Measurements from ENCODE around the gene WDR37. TPM values are rescaled to one million over a fixed set of nuclear protein-coding genes. Genes with fewer than 3 reads are reported as not detected.

The WDR37 gene
- total RNA-seq, 1 experiment from 2014 or later, result 20.6 TPM

- peaks cover 4% of the 10 kb centered on the region for H3K36me3 ChIP-seq (ENCODE audit: control insufficient read depth, insufficient read depth, low read length)
Observed at GRCh38 chr10:1040133-1040532, 16.1 kb upstream of the WDR37 start.

GRCh38 chr10:1041514-1041913 is 14.7 kb upstream of the WDR37 start:
- Mint-ChIP-seq H3K9me3 (ENCODE audit: unreplicated experiment) (no peaks in the 10 kb centered on the region), H3K27ac (ENCODE audit: unreplicated experiment) (no peak overlapping the region), H3K4me1 (ENCODE audit: low read depth, unreplicated experiment) (peaks cover 26% of the 10 kb centered on the region), H3K4me3 (ENCODE audit: unreplicated experiment) (no peak overlapping the region), H3K27me3 (ENCODE audit: insufficient read depth, unreplicated experiment) (no peaks in the 10 kb centered on the region), H3K36me3 (ENCODE audit: insufficient read depth, unreplicated experiment) (peaks cover 82% of the 10 kb centered on the region)
- intact Hi-C loops (cut with micrococcal nuclease; ENCODE audit: unreplicated experiment), result no loop called here
- ChIA-PET POLR2A (interaction anchor here (0.7 to 1.0 kb wide), 2 partner anchors 34 to 126 kb away, joined by 4 to 6 read pairs; no protein-coding TSS in a partner anchor), CTCF (no interaction called here)
- DNase-seq, result no peak
- Histone ChIP-seq H3K27me3 (replicated peaks; ENCODE audit: control insufficient read depth, insufficient read depth, low read length) (no peaks in the 10 kb centered on the region), H3K4me1 (peaks cover 9% of the 10 kb centered on the region), H3K36me3 (ENCODE audit: control insufficient read depth, insufficient read depth, low read length) (peaks cover 4% of the 10 kb centered on the region), H3K4me3 (ENCODE audit: low read depth, low read length) (no peak overlapping the region), H3K9me3 (no peaks in the 10 kb centered on the region)
- BruUV-seq (replicated peaks), result no TSS peak
- no peak for TF ChIP-seq CTCF (IDR thresholded peaks at IDR 0.05; ENCODE audit: insufficient read depth in 1 of 2, low read depth in 1 of 2, low read length in 1 of 2, severe bottlenecking in 1 of 2, unreplicated experiment in 1 of 2)

More at GRCh38 chr10:1040133-1040532, 16.1 kb upstream of the WDR37 start:
- peaks cover 72% of the 10 kb centered on the region for H3K36me3 Mint-ChIP-seq (ENCODE audit: insufficient read depth, unreplicated experiment)
- no peak for TF ChIP-seq CTCF (IDR thresholded peaks at IDR 0.05; ENCODE audit: insufficient read depth in 1 of 2, low read depth in 1 of 2, low read length in 1 of 2, severe bottlenecking in 1 of 2, unreplicated experiment in 1 of 2)
- H3K4me3 Mint-ChIP-seq (ENCODE audit: unreplicated experiment), result no peak overlapping the region
- H3K9me3 Mint-ChIP-seq (ENCODE audit: unreplicated experiment), result no peaks in the 10 kb centered on the region
- peaks cover 17% of the 10 kb centered on the region for H3K4me1 Mint-ChIP-seq (ENCODE audit: low read depth, unreplicated experiment)
- Histone ChIP-seq H3K4me1 (peaks cover 9% of the 10 kb centered on the region), H3K4me3 (ENCODE audit: low read depth, low read length) (no peak overlapping the region), H3K9me3 (no peaks in the 10 kb centered on the region), H3K27me3 (replicated peaks; ENCODE audit: control insufficient read depth, insufficient read depth, low read length) (no peaks in the 10 kb centered on the region)
- no peak overlapping the region for H3K27ac Mint-ChIP-seq (ENCODE audit: unreplicated experiment)
- POLR2A ChIA-PET, result no interaction called here
- DNase-seq, result no peak
- CTCF ChIA-PET, result no interaction called here
- intact Hi-C loops (cut with micrococcal nuclease; ENCODE audit: unreplicated experiment), result no loop called here
- no peaks in the 10 kb centered on the region for H3K27me3 Mint-ChIP-seq (ENCODE audit: insufficient read depth, unreplicated experiment)
- no TSS peak for BruUV-seq (replicated peaks)

- POLR2A ChIA-PET, result interaction anchor here (0.5 to 1.3 kb wide), 4 partner anchors 17 to 175 kb away, joined by 3 to 6 read pairs (median 4); partner anchors contain the start of gene GTPBP4
Observed at GRCh38 chr10:1043532-1043995, 12.6 kb upstream of the WDR37 start.

More at GRCh38 chr10:1043532-1043995, 12.6 kb upstream of the WDR37 start:
- H3K27ac Mint-ChIP-seq (ENCODE audit: unreplicated experiment), result no peak overlapping the region
- no TSS peak for BruUV-seq (replicated peaks)
- peaks cover 4% of the 10 kb centered on the region for H3K36me3 ChIP-seq (ENCODE audit: control insufficient read depth, insufficient read depth, low read length)
- H3K9me3 ChIP-seq, result no peaks in the 10 kb centered on the region
- DNase-seq, result no peak
- H3K9me3 Mint-ChIP-seq (ENCODE audit: unreplicated experiment), result no peaks in the 10 kb centered on the region
- H3K27me3 ChIP-seq (replicated peaks; ENCODE audit: control insufficient read depth, insufficient read depth, low read length), result no peaks in the 10 kb centered on the region
- no peak overlapping the region for H3K4me3 ChIP-seq (ENCODE audit: low read depth, low read length)
- H3K4me3 Mint-ChIP-seq (ENCODE audit: unreplicated experiment), result no peak overlapping the region
- intact Hi-C loops (cut with micrococcal nuclease; ENCODE audit: unreplicated experiment), result no loop called here
- no peak for TF ChIP-seq CTCF (IDR thresholded peaks at IDR 0.05; ENCODE audit: insufficient read depth in 1 of 2, low read depth in 1 of 2, low read length in 1 of 2, severe bottlenecking in 1 of 2, unreplicated experiment in 1 of 2)
- H3K4me1 Mint-ChIP-seq (ENCODE audit: low read depth, unreplicated experiment), result peaks cover 37% of the 10 kb centered on the region
- peaks cover 78% of the 10 kb centered on the region for H3K36me3 Mint-ChIP-seq (ENCODE audit: insufficient read depth, unreplicated experiment)
- CTCF ChIA-PET, result no interaction called here
- H3K27me3 Mint-ChIP-seq (ENCODE audit: insufficient read depth, unreplicated experiment), result no peaks in the 10 kb centered on the region
- peaks cover 9% of the 10 kb centered on the region for H3K4me1 ChIP-seq
